ENCODE data around the gene TMCC2.

TMCC2 gene

DNA sequence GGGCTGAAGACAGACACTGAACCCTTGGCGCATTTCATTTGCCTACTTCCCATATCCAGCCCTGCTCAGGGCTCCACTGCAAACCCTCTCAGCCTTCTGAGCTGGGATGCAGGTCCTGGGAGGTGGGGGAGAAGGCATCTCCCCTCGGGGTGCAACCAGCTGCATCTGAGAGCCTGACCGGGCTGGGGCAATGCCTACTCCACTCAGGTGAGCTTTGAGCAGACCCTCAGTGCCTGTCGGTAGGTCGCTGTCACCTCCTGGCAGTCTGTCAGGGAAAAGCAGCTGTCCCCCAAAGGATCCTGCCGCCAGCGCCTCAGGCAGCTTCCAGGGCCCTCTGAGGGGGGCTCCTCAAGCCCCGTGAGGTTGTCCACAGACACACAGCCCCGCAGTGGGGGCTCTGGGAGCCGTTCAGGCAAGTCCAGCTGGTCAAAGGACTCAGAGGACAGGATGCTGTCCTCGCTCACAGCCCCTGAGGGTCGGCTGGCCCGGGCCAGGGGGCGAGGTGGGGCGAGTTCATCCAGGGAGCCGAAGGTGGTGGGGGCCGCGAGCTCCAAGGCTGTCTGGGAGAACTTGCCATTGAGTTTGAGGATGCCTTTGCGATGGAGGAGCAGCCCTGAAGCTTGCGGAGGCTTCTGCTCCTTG, 75.6 kb downstream of the TMCC2 start:
- DNase-seq (ENCODE audit: low spot score) = no peak

DNA sequence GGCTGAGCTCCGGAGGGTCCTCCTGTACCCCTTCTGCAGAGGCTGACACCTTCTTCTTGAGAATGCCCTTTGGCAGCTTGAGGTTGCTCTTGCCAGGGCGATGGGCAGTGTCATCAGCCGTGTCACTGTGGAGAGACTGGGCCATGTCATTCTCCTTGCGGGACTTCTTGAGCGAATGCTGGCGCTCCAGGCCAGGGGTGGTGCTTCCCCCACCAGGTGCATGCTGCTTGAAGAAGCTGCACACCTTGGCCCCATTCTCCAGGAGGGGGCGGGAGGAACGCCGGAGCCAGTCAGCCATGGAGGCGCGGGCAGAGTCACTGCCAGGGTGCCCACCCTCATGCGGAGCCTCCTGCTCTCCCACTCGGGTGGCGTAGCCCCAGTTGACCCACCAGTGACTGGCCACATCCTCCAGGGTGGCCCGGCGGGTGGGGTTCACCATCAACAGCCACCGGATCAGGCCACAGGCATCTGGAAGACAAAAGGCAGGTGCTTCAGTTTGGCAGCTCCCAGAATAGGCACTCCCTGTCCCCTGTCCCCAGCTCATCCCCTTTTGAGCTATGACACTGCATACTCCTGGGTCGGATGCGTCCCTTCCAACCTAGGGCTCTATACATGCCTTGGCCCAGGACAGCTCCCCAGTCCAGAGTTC, 76.4 kb downstream of the TMCC2 start:
- DNase-seq (ENCODE audit: low spot score) = no peak

DNA sequence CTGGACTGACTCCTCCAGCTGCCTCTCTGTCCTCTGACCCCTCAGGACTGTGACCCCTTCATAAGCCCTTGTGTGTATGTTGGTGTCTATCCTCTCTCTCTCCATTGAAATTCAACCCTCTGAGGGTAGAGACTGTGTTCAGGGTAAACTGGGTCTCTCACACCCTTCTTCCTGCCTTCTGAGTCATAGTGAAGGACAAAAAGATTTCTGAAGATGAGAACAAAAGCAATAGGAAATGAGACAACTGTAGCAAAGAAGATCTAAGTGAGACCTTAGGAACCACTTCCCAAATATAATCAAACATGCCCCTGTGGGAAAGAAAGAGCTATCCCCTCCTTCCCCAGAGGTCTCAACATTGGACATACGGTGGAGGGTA, 76.9 kb downstream of the TMCC2 start:
- DNase-seq (ENCODE audit: low spot score) = no peak

DNA sequence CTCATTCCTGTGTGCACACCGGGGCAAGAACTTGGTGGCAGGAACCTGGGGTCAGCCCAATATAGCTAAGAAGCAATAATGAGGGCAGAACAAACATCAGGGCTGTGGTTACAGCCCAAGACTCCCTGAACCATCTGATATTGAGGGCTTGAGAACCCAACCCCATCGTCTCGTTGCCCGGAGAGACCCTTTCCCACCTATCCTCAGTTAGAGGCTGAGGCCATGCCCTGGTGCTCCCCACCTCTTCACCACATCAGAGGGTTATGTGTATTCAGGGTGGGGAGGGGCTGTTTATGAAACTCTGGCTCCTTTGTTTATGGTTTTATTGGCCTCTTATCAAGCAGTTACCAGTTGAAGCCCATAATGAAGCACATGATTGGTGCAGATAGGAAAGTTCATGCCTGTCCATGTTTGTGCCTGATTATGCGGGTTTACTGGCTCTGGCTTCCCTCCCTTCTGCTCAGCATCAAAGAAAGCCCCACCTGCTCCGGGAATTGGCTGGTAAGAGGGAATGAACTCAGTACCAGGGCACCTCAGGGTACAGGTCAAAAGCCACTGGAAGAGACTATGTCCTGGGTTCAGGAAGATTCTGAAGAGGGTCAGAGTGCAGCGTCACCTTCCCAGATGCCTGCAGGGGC, 79.3 kb downstream of the TMCC2 start:
- no peak for DNase-seq (ENCODE audit: low spot score)

DNA sequence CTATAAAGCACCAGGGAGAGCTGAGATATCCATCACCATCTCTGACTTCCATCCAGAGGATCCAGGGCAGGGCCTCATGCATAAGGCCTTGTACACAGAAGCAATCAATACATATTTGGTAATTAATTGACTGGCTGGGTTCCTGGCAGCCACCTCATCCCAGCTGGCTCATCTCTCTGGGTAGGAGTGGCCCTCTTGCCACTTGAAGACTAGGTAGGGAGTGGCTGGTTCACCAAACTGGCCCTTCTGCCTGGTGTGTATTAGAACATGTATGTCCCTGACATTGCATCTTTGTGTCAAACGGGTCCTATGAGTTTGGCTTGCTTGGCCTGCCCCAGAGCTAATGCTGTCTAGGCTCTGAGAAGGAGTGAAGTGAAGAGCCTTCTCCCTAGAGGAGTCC, 82.0 kb downstream of the TMCC2 start:
- DNase-seq (ENCODE audit: low spot score) = no peak

DNA sequence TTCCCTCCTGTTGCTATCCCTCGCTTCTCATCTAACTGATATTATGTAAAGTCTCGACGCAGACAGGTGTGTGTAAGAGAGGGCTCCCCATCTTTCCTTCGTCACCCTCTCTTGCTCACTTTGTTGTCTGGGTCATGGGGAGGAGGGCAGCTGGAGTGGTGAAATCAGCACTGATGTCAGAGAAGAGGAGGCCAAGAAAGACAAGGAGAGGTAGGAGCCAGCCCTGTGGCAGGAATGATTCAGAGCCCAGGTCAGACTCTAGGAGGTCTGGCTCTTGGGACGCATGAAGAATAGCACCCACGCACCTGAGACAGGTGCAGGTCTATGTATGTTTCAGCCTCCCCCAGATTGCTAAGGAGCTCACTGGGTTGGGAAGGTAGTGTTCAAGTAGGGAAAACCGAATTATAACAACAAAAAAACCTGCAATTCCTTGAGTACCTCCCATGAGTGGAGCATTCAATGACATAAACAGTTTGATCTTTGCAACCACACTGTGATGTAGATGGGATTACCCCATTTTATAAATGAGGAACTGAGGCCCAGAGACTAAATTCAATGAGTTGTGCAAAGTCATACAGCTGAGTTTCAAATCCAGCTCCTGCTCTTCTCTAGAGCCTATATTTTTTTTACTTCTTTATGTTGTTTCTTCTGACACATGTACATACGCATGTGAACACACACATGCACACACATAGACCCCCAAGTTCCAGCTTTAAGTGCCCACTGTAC, 83.4 kb downstream of the TMCC2 start:
- no peak for DNase-seq (ENCODE audit: low spot score)

DNA sequence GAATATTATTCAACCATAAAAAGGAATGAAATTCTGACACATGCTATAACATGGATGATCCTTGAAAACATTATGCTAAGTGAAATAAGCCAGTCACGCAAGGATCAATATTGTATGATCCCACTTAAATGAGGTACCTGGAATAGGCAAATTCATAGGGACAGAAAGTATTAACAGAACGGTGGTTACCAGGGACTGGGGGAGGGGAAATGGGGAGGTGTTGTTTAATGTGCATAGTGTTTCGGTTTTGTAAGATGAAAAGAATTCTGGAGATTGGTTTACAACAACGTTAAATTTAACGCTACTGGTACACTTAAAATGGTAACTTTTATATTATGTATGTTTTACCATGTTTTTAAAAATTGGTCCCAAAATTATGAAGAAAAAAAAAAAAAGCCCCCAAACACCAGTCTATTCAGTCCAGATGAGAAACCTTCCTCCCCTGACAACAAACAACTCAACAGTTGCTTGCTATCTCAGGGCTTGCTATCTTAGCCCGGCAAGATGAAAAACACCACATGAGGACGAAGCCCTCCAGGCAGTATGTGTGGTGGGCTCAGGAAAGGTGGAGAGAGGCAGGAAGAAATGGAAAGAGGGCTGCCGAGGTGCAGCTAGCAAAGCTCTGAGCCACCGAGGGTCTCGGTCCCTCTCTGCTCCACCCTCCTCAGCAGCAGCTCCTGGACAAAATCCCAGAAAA, 85.3 kb downstream of the TMCC2 start:
- DNase-seq (ENCODE audit: low spot score) = no peak

DNA sequence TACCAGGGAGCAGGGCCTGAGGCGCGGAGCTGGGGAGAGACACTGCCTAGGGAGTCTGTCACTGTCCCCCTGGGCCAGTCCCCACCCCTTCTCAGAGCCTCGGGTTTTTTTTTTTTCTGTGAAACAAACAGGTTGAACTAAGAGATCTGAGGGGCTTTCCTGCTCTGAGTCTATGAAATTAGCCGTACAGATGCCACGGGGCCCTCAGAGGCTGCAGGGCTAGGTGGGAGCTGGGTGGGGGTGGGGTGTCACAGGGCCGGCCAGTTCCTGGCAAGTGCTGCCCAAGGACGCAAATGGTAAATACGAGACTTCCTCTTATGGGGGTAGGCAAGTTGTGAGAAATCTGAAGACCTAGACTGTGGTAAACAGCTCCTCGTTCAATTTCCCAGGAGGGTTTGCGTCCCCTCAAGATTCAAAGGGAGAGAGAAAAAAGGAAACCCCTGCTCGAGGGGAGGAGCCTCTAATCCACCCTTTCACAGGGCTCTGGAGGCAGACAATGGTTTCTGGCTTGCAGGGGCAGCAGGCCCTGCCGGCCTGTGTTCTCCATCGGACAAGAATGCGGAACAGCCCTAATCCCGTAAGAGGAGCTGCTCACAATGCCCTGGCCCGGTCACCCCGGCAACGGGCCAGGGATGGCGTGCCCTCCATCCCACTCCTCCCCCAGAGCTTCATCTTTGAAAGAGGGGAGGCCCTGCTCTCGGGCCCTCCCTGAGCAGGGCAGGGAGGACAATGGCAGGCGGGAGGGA, 86.0 kb downstream of the TMCC2 start:
- peak; percentile 84 for DNase-seq (ENCODE audit: low spot score)

DNA sequence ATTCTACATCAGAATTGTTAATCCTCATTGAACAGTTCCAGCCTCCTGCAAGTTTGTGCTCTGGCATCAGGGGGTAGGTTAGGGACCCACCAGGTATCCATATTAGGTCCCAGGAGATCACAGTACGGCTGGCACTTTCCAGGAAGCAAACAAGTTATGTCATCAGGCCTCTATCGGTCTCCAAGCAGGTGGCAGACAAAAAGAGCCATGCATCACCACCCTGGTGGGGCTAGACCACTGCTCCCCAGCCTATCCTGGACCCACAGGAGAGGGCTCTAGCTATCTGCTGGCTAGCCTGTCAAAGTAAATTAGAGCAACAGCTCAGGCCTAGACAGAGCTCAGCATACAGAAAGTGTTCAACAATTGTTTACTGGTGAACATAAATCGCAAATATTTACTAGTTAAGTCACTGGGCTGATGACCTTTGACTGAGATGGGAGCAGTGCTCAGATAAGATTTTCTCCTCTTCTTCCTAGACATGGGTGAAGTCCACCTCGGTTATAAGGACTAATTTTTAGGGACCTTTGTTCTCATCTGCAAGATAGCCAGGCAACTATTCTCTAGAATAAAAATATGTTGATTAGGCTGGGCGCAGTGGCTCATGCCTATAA, 87.4 kb downstream of the TMCC2 start:
- DNase-seq (ENCODE audit: low spot score) = no peak

DNA sequence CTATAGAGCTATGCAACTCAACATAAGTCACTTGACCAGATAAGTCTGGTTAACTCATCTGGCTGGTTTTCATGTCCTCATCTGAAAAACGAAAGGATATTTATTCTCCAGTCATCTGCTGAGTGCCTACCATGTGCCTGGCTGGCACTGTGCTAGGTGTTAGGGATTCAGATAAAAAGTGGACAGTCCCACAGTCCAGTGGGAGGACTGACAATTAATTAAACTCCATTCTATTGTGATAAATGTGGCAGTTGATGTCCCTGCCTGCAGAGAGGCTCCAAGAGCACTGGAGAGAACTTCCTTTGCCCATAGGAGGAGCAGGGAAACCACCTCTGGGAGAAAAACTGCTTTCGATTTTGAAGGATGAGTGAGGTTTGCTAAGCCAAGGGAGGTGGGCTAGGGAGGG, 88.4 kb downstream of the TMCC2 start:
- no peak for DNase-seq (ENCODE audit: low spot score)

DNA sequence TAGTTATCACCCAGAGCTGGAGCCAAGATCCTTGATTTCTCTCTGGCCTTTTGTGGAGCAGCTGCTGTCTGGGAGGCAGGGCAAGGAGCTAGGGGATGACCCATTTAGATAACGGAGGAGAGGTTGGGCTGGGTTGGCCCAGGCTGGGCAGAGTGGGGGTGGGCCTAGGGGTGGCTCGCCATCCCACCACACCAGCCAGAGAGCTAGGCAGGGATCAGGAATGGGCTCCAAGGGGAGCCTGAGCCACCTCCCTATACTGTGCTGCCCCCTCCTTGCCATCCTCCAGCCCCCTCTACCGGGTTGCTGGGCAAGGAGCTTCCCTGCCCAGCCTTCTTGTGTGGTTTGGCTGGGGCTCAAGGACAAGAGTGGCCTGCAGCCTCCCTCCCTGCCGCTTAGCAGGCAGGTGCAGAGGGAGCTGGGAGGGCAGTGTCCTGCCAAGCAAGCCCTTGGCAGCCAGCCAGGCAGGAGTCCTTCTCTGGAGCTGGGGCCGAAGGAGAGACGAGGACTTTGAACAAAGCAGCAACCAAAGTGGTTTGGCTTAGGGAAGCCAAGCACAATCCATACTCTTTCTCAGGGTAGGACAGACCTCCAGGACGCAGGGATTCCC, 89.7 kb downstream of the TMCC2 start:
- DNase-seq (ENCODE audit: low spot score) = peak; percentile 34

DNA sequence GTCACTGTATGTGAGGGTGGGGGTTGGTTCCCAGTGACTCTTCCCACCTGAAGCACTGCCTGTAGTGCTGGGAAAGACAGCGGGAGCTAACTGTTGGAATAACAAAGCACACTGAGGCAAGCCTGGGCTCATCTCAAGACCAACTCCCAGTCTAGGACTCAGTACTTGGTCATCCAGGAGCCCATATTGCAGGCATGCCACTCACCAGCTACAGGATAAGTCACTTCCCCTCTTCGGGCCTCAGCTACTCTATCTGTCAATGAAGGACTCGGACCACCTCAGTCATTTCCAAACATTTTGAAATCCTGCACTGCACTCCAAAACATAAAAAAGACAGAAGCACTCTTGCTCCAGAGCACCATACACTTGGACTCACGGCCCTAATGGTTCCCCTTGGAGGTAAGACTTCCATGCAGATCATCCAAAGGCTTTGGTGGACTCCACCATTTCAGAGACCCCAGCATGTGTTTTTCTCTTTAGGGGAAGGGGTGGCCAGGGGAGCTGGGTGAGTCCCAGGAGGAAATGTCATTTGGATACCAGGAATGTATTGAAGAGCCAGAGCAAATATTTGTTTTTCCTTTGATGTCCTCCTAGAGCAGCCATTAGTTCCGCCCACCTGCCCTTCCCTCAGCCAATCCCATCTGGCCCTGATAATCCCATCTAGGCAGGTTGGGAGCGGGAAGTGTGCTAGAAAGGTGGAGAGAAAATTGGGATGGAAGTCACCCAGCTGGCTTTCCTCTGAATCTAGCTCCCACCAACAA, 90.7 kb downstream of the TMCC2 start:
- no peak for DNase-seq (ENCODE audit: low spot score)

DNA sequence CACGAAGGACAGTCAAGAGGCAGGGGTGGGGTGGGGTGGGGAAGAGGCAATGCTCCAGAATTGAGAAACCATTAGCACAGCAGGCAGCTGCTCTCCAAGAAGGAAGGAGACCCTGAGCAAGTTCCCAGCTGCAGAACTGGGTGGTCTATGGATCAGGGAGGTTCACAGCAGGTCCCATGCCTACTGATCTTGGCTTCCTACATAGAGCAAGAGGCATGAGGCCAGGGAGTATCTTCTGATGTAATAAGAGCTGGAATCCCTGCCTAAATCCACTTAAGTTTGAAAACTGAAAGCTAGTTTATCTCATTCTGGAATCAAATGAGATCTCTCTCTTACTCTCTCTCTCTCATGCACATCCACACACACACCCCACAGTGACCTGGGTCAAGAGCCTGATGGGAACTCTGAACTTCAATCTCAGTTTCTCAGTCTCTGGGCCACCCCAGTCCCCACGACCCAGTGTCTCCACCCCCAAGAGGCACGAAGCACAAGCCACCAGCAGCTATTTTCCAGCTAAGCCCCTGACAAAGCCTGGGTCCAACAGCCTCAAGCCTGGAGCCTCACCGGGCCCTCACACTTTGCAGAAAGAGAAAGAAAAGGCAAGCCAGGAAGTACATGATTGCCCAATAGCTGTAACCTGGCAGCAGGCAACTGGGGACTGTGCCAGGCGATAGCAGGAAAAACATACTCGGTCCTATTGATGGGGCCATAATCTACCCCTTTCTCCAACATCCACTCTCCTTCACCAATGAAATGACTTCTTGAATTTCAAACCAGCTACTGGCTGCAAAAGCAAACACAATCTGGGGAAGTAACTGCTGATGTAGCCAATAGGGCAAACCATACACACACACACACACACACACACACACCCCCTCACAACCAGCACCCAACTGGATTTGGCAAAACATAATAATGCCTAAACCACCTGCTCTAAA, 91.6 kb downstream of the TMCC2 start:
- no peak for DNase-seq (ENCODE audit: low spot score)

DNA sequence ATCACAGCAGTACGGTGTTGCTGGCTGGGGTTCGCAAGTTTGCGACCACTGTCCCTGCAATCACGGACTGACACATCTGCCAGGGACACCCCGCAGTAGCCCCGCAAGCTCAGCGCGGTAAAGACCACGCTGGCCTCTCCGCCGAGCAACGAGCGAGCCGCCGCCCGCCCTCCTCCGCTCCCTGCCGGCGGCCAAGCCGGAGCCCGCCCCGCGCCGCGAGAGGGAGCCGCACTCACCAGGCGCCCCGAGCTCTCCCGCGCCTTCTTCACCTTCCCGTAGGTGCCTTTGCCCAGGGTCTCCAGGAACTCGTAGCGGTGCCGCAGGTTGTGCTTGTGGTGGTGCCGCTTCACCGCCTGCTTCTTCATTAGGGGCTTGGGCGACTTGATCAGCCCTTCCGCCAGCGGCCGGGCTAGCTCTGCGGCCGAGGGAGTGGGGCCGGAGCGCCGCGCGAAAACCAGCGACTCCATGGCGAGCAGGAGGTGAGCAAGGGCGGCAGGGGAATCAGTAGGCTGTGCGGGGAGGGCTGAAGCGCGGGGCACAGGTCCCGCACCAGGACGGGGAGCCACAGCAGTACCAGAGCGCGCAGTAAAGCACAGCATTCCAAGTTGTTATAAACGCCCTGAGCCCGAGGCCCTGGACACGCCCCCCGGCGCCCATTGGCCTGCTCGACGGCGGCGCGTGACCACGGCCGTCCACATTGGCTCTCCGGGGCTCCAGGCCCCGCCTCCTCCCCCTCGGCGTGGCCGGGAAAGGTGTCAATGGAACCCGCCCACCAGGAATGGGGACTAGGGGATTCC, 93.6 kb downstream of the TMCC2 start, which contains the start of gene NUAK2:
Gene NUAK2 (minus strand): TSS at position 584 of the 797 bp plus-strand sequence. CDS start 117 bp downstream, at position 467.
- DNase-seq (ENCODE audit: low spot score) = peak; percentile 95

DNA sequence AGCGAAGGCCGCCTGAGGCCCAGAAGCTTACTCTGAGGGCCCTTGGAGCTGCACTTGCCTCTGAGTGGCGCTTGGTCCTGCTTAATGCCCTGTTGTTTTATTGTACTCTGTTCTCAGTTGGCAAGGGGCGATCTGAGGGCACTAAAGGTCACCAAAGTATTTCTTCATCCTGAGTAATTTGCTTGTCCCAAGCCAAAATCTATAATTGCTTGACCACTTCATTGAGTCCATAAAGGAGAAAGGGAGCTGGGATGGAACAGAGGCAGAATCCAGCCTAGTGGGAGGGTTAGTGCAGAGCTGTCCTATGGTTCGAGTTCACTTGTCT, 94.2 kb downstream of the TMCC2 start:
- DNase-seq (ENCODE audit: low spot score) = no peak
